Upper lobe of right lung (tissue), 1 donor: Measurements from ENCODE around the gene MALSU1. TPM values are rescaled to one million over a fixed set of nuclear protein-coding genes. Genes with fewer than 3 reads are reported as not detected.

Source experiments
- ATAC-seq: fragments of 200-7000 bp; cut with Tn5 transposase; one replicate; pipeline ENCODE4 v1.9.1; 2020; ENCODE audit warnings: mild to moderate bottlenecking, moderate library complexity
- DNase-seq: peaks from one replicate; pipeline ENCODE4 v3.0.0-alpha.2; 2020
- H3K27ac ChIP-seq: fragments of 200-600 bp; one replicate; pipeline ENCODE4 v1.8.0; 2022
- H3K27me3 ChIP-seq: fragments of 200-600 bp; one replicate; pipeline ENCODE4 v1.8.0; 2022; ENCODE audit warnings: mild to moderate bottlenecking
- H3K36me3 ChIP-seq: fragments of 200-600 bp; one replicate; pipeline ENCODE4 v1.8.0; 2022
- H3K4me1 ChIP-seq: fragments of 200-600 bp; one replicate; pipeline ENCODE4 v1.8.0; 2022
- H3K4me3 ChIP-seq: fragments of 200-600 bp; one replicate; pipeline ENCODE4 v1.8.0; 2022; ENCODE audit warnings: mild to moderate bottlenecking
- H3K9me3 ChIP-seq: fragments of 200-600 bp; one replicate; pipeline ENCODE4 v1.8.0; 2022
- CTCF ChIP-seq: fragments of 200-600 bp; IDR thresholded peaks from one replicate; pipeline ENCODE4 v1.8.0; 2022; ENCODE audit warnings: antibody characterized with exemption
- intact Hi-C: fragments of 100-400 bp; cut with DNase I; formaldehyde crosslinking; loops from one replicate; pipeline ENCODE4 v1.11.0; 2022
- total RNA-seq: library from RNA; stranded (reverse); fragmentation: NEBNext Ultra II Directional; extraction: Animal tissue kit (Norgen Biotek cat#: 25700); gene quantifications from one replicate; pipeline ENCODE4 v1.2.1, GENCODE V29; 2021
- donor health status: DM: no; HTN: yes; CAD: no; lungs with severe emphysema.

MALSU1 gene
- total RNA-seq, 1 donor from 2014 or later, result 42.2 TPM

DNA sequence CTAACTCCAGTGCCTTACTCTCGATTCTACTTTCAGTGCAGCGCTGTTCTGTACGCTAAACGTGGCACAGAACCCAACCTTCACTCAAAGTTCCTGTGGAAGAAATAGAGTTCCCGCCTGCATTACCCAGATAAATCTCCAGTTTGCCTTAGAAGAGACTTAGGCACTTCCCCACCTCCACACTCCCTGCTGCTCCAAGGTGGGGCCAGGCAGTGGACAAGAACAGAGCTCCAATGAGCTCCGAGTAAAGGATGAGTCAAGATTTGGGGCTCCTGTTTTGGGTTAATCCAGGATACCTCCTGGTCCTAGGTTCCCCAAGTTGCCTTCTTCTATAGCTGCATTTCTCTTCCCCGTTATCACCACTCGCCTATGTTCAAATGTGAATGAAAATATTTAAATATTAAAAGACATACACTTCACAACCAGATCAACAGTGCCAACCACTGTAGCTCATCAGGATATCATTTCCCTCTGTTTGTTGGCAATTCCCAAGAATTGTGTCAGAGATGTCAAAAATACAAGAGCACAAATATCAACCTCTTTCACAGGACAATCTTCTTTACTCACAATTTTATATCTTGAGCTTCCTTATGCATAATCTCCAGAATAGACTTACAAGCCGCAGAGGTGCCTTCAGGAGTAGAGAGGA lies 48.0 kb downstream of the MALSU1 start:
- Histone ChIP-seq H3K36me3 (no peaks in the 10 kb centered on the region), H3K27me3 (no peaks in the 10 kb centered on the region), H3K4me1 (no peaks in the 10 kb centered on the region), H3K9me3 (no peaks in the 10 kb centered on the region), H3K27ac (no peak overlapping the region), H3K4me3 (peak overlapping the region; percentile 30)
- DNase-seq, result no peak
- TF ChIP-seq CTCF, result no peak
- peak; percentile 23 for ATAC-seq
- intact Hi-C loops, result no loop called here

DNA sequence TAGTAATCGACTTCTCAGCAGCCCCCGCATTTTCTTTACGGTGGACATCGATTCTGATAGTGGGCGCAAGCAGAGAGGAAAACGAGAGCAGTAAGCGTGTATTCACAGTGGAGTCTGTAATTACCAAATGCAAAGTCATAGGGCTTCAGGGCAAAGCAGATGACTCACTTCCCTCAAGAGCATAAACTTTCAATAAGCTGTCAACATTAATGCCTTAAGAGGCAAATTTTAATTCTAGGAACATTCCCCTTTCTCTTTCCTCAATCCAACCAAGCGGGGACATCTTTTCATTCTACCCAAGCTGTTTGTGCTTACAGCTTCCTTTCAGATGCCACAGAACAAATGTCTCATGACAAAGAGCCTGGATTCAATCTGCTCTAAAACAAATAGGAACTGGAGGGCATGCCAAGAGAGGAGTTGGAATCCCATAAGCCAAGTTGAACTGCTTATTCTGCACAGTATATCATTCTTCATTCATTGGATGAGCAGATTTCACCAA lies 48.6 kb downstream of the MALSU1 start:
- Histone ChIP-seq H3K9me3 (no peaks in the 10 kb centered on the region), H3K27ac (no peak overlapping the region), H3K4me1 (no peaks in the 10 kb centered on the region), H3K36me3 (no peaks in the 10 kb centered on the region), H3K4me3 (peak overlapping the region; percentile 30), H3K27me3 (no peaks in the 10 kb centered on the region)
- no peak for TF ChIP-seq CTCF
- no peak for DNase-seq
- ATAC-seq, result peak; percentile 56
- intact Hi-C loops, result no loop called here

- no peak overlapping the region for H3K27ac ChIP-seq
- H3K36me3 ChIP-seq, result no peaks in the 10 kb centered on the region
- no peak for TF ChIP-seq CTCF
- H3K4me3 ChIP-seq, result no peak overlapping the region
- ATAC-seq (no peak), DNase-seq (no peak)
- H3K9me3 ChIP-seq, result no peaks in the 10 kb centered on the region
- H3K4me1 ChIP-seq, result no peaks in the 10 kb centered on the region
- H3K27me3 ChIP-seq, result no peaks in the 10 kb centered on the region
- intact Hi-C loops, result no loop called here
Measured at GRCh38 chr7:23349484-23350157, 50.5 kb downstream of the MALSU1 start.

GRCh38 chr7:23350466-23350865 lies 51.3 kb downstream of the MALSU1 start:
- H3K27me3 ChIP-seq, result no peaks in the 10 kb centered on the region
- H3K36me3 ChIP-seq, result no peaks in the 10 kb centered on the region
- no peaks in the 10 kb centered on the region for H3K4me1 ChIP-seq
- TF ChIP-seq CTCF, result no peak
- no peak overlapping the region for H3K27ac ChIP-seq
- H3K9me3 ChIP-seq, result no peaks in the 10 kb centered on the region
- intact Hi-C loops, result no loop called here
- no peak overlapping the region for H3K4me3 ChIP-seq
- ATAC-seq (no peak), DNase-seq (no peak)

DNA sequence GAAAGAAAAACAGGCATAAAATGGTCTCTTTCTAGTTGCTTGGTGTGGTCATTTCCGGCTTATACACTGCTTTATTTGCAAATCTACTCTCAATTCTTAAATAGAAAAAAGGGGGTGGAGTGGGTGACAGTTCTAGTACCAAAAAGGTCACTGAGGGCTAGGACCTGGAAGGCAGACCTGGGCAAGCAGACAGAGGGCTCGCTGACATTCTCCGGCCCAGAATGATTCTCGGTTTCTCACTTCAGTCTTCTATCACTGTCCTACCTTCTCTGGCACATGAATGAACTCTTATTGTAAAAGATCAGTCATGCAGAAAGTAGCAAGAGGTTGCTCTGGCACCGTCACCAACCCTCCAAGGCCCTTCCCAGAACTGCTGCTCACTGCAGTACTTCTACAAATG lies 54.0 kb downstream of the MALSU1 start:
- intact Hi-C loops, result no loop called here
- Histone ChIP-seq H3K4me3 (no peak overlapping the region), H3K27ac (no peak overlapping the region), H3K4me1 (peaks cover 12% of the 10 kb centered on the region), H3K36me3 (no peaks in the 10 kb centered on the region), H3K27me3 (no peaks in the 10 kb centered on the region), H3K9me3 (no peaks in the 10 kb centered on the region)
- TF ChIP-seq CTCF, result no peak
- ATAC-seq (no peak), DNase-seq (no peak)
